ENCODE data around the gene RNF182. TPM values are rescaled to one million over a fixed set of nuclear protein-coding genes. Genes with fewer than 3 reads are reported as not detected.

The RNF182 gene
- total RNA-seq, 4 donors from 2014 or later = 0.19 TPM; not detected in 3

GRCh38 chr6:13911337-13911736, 13.4 kb upstream of the RNF182 start:
- TF ChIP-seq CTCF (IDR thresholded peaks at IDR 0.05) (no peak), POLR2A (IDR thresholded peaks at IDR 0.05) (no peak)
- H3K9me3 ChIP-seq = no peaks in the 10 kb centered on the region
- intact Hi-C loops (cut with DNase I) = loop anchor here (10.0 kb wide), 1 partner anchor 133 kb away; no protein-coding TSS in a partner anchor
- peaks cover 0 to 9% (median 0%) of the 10 kb centered on the region in 3 donors for H3K4me1 ChIP-seq
- H3K4me3 ChIP-seq = no peak overlapping the region
- no peak overlapping the region for H3K27ac ChIP-seq
- 85 to 93% methylated on average over 2 of the region's 2 CpGs for WGBS, 2 donors
- H3K27me3 ChIP-seq = peaks cover 0 to 44% (median 0%) of the 10 kb centered on the region in 4 donors
- H3K36me3 ChIP-seq = no peaks in the 10 kb centered on the region
- DNase-seq = no peak

DNA sequence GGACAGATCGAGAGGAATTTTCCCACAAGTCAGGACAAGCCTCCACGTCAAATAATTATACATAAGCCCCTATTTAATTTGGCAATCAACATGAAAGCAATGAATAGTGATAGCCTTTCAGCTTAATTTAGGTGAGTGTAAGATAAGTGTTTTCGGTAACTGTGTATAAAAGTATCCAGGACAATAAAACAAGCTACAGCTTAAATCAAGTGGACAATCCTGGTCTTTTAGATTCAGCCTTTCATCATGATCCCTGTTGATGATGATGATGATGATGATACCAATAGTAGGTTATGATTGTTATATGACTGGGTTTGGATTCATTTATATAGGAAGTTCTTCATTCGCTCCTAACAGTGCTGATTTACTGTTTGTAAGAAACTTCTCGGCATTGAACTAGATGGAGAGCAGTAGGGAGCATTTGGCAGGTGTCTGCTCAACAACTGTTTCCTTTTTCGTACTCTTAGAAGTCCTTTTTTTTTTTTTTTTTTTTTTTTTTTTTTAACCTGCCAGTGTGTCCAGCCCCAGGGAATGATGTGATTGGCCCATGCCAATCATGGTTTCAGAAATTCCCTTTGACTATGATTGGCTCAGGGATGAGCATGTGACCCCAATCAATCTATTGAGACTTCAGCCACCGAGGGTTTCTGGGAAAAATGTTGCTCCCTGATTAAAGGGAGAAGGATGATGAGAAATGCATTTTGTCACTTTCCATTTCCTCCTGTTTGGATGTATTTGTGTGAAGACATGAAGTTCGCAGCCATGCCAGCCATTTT, 11.3 kb upstream of the RNF182 start:
- 62 to 69% methylated on average over 8 of the region's 8 CpGs for WGBS, 2 donors
- intact Hi-C loops (cut with DNase I) = loop anchor here (10.0 kb wide), 1 partner anchor 131 kb away; no protein-coding TSS in a partner anchor

GRCh38 chr6:13914351-13914750, 10.4 kb upstream of the RNF182 start:
- intact Hi-C loops (cut with DNase I) = loop anchor here (10.0 kb wide), 1 partner anchor 130 kb away; no protein-coding TSS in a partner anchor
- 6 to 34% methylated on average over 2 of the region's 2 CpGs for WGBS, 2 donors
- Histone ChIP-seq H3K4me3 (no peak overlapping the region), H3K27ac (no peak overlapping the region), H3K4me1 (peaks cover 0 to 15% (median 0%) of the 10 kb centered on the region in 3 donors), H3K9me3 (no peaks in the 10 kb centered on the region), H3K36me3 (no peaks in the 10 kb centered on the region), H3K27me3 (peaks cover 0 to 40% (median 0%) of the 10 kb centered on the region in 4 donors)
- no peak for DNase-seq
- TF ChIP-seq CTCF (IDR thresholded peaks at IDR 0.05) (no peak), POLR2A (IDR thresholded peaks at IDR 0.05) (no peak)

More for the DNA sequence above, 11.3 kb upstream of the RNF182 start:
- TF ChIP-seq CTCF (IDR thresholded peaks at IDR 0.05) (no peak), POLR2A (IDR thresholded peaks at IDR 0.05) (no peak)
- no peak overlapping the region for H3K4me3 ChIP-seq
- no peaks in the 10 kb centered on the region for H3K36me3 ChIP-seq
- peaks cover 0 to 39% (median 0%) of the 10 kb centered on the region in 4 donors for H3K27me3 ChIP-seq
- no peak overlapping the region for H3K27ac ChIP-seq
- DNase-seq = no peak
- peaks cover 0 to 15% (median 0%) of the 10 kb centered on the region in 3 donors for H3K4me1 ChIP-seq
- no peaks in the 10 kb centered on the region for H3K9me3 ChIP-seq

DNA sequence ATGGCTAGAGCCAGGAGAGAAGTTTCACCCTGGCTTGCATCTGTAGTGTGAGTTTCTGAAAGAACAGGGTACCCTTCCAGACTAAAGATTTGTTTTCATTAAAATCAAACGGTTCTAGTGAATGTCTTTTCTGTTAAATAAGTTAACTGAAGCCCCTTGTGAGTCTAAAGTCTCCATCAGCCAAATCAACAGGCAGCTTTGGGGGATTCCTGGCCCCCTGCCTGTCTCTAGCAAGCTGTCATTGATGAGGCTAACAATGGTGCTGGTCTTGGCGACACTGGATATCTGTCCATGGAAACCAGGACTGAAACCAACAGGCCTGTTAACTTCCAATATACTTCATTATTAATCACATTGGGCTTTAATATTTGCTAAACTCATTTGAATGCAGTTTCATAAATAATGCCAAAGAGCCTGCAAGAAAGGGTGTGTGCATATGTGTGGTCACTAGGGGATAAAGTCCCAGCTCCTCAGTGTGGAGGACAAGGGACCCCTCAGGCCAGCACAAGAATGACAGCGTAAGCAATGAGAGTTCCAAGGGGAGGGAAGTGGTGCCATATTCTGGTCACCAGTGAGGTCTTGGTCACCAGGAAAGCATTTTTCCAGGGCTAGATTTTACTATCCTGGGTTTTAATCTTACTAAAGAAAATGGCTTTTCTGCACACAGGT, 9.1 kb upstream of the RNF182 start:
- Histone ChIP-seq H3K36me3 (no peaks in the 10 kb centered on the region), H3K27ac (no peak overlapping the region), H3K27me3 (peaks cover 0 to 50% (median 0%) of the 10 kb centered on the region in 4 donors), H3K4me3 (no peak overlapping the region), H3K9me3 (no peaks in the 10 kb centered on the region), H3K4me1 (peaks cover 0 to 15% (median 0%) of the 10 kb centered on the region in 3 donors)
- intact Hi-C loops (cut with DNase I) = loop anchor here (10.0 kb wide), 1 partner anchor 129 kb away; no protein-coding TSS in a partner anchor
- 70 to 82% methylated on average over 3 of the region's 3 CpGs for WGBS, 2 donors
- TF ChIP-seq CTCF (IDR thresholded peaks at IDR 0.05) (no peak), POLR2A (IDR thresholded peaks at IDR 0.05) (no peak)
- no peak for DNase-seq
